Neural cell (in vitro differentiated cells): ENCODE measurements around the gene STKLD1. TPM values are rescaled to one million over a fixed set of nuclear protein-coding genes. Genes with fewer than 3 reads are reported as not detected.

ENCODE experiments used
- H2AFZ ChIP-seq: fragments of 200-600, 300-800 bp; sonication (generic), shearing (Covaris generic); 2 replicates; pipeline ENCODE4 v1.6.0; 2014; ENCODE audit warnings: low read depth, mild to moderate bottlenecking, antibody characterized with exemption, low read length, moderate library complexity
- H3F3A ChIP-seq: fragments of 200-600 bp; shearing (Covaris generic); 2 replicates; pipeline ENCODE4 v1.6.1; 2016; ENCODE audit warnings: mild to moderate bottlenecking, moderate library complexity, mixed read lengths, antibody characterized with exemption, low read length; ENCODE audit not compliant: insufficient read depth, poor library complexity, severe bottlenecking
- H3K27ac ChIP-seq: fragments of 200-600, 300-800 bp; sonication (generic), shearing (Covaris generic); 2 replicates; pipeline ENCODE4 v1.5.1; 2014; ENCODE audit warnings: mild to moderate bottlenecking, low read length, moderate library complexity
- H3K27me3 ChIP-seq: fragments of 300-800, 200-600 bp; sonication (generic), shearing (Covaris generic); 2 replicates; pipeline ENCODE4 v1.6.0; 2014; ENCODE audit warnings: mild to moderate bottlenecking, low read depth, low read length, moderate library complexity; ENCODE audit not compliant: insufficient read depth
- H3K36me3 ChIP-seq: fragments of 300-800, 200-600 bp; sonication (generic), shearing (Covaris generic); 2 replicates; pipeline ENCODE4 v1.5.1; 2014; ENCODE audit warnings: mild to moderate bottlenecking, antibody characterized with exemption, low read length, moderate library complexity; ENCODE audit not compliant: insufficient read depth
- H3K4me2 ChIP-seq: fragments of 300-800, 200-600 bp; sonication (generic), shearing (Covaris generic); 2 replicates; pipeline ENCODE4 v1.6.0; 2014; ENCODE audit warnings: mild to moderate bottlenecking, low read length
- H3K4me3 ChIP-seq: fragments of 300-800, 200-600 bp; sonication (generic), shearing (Covaris generic); 2 replicates; pipeline ENCODE4 v1.5.1; 2014; ENCODE audit warnings: mild to moderate bottlenecking, low read length, moderate library complexity
- H3K79me2 ChIP-seq: fragments of 200-600 bp; shearing (Covaris generic); replicated peaks from 2 replicates; pipeline ENCODE4 v1.6.0; 2014; ENCODE audit warnings: mild to moderate bottlenecking, low read length, moderate library complexity; ENCODE audit not compliant: insufficient read depth
- H3K9ac ChIP-seq: fragments of 300-800, 200-600 bp; sonication (generic), shearing (Covaris generic); 2 replicates; pipeline ENCODE4 v1.6.1; 2016; ENCODE audit warnings: mild to moderate bottlenecking, low read length, mixed read lengths
- H3K9me2 ChIP-seq: fragments of 200-600 bp; shearing (Covaris generic); 2 replicates; pipeline ENCODE4 v1.6.1; 2016; ENCODE audit warnings: mild to moderate bottlenecking, low read length, mixed read lengths; ENCODE audit not compliant: insufficient read depth
- H3K9me3 ChIP-seq: fragments of 200-600, 300-800 bp; sonication (generic), shearing (Covaris generic); 2 replicates; pipeline ENCODE4 v1.6.1; 2016; ENCODE audit warnings: mild to moderate bottlenecking, mixed run types, low read length, moderate library complexity, mixed read lengths
- H4K20me1 ChIP-seq: fragments of 200-600 bp; shearing (Covaris generic); 2 replicates; pipeline ENCODE4 v1.6.1; 2016; ENCODE audit warnings: mild to moderate bottlenecking, mixed run types; ENCODE audit not compliant: insufficient read depth
- CTCF ChIP-seq: fragments of 450-650 bp; IDR thresholded peaks from 2 replicates; pipeline ENCODE4 v1.5.1; 2014; ENCODE audit warnings: antibody characterized with exemption, mild to moderate bottlenecking, moderate library complexity; ENCODE audit not compliant: poor library complexity, severe bottlenecking
- EP300 ChIP-seq: fragments of 450-650 bp; conservative IDR thresholded peaks from 2 replicates; pipeline ENCODE4 v1.6.1; 2014; ENCODE audit warnings: antibody characterized with exemption, mild to moderate bottlenecking, moderate library complexity; ENCODE audit not compliant: poor library complexity, severe bottlenecking
- EZH2 ChIP-seq: fragments of 200-600, 300-800 bp; shearing (Covaris generic), sonication (generic); IDR thresholded peaks from 2 replicates; pipeline ENCODE4 v1.6.1; 2014; ENCODE audit warnings: antibody characterized with exemption, low read length, borderline replicate concordance, mild to moderate bottlenecking; ENCODE audit not compliant: insufficient read depth, poor library complexity, severe bottlenecking
- MXI1 ChIP-seq: fragments of 450-650 bp; conservative IDR thresholded peaks from 2 replicates; pipeline ENCODE4 v1.6.1; 2014; ENCODE audit warnings: antibody characterized with exemption, mild to moderate bottlenecking; ENCODE audit not compliant: poor library complexity, severe bottlenecking
- POLR2AphosphoS5 ChIP-seq: IDR thresholded peaks from 2 replicates; pipeline ENCODE4 v1.6.1; 2012
- RAD21 ChIP-seq: fragments of 450-650 bp; conservative IDR thresholded peaks from 2 replicates; pipeline ENCODE4 v1.6.1; 2014; ENCODE audit warnings: antibody characterized with exemption, mild to moderate bottlenecking, moderate library complexity
- REST ChIP-seq: IDR thresholded peaks from 2 replicates; pipeline ENCODE4 v1.6.1; 2012; ENCODE audit warnings: borderline replicate concordance
- SMC3 ChIP-seq: fragments of 450-650 bp; conservative IDR thresholded peaks from 2 replicates; pipeline ENCODE4 v1.6.1; 2014; ENCODE audit warnings: antibody characterized with exemption, mild to moderate bottlenecking, moderate library complexity; ENCODE audit not compliant: poor library complexity
- TAF1 ChIP-seq: IDR thresholded peaks from 2 replicates; pipeline ENCODE4 v1.6.1; 2012; ENCODE audit warnings: low read depth
- polyA plus RNA-seq: library from polyadenylated mRNA; depleted of rRNA; stranded (reverse); fragments of >200 nt; gene quantifications from 2 replicates; pipeline ENCODE4 v1.2.3, GENCODE V29; 2014

Gene STKLD1
- polyA plus RNA-seq, 1 donor from 2014 or later = 1.1 TPM

- no peak for TF ChIP-seq SMC3
- TF ChIP-seq REST = no peak
- TF ChIP-seq MXI1 = no peak
- no peak for TF ChIP-seq CTCF
- TF ChIP-seq RAD21 = no peak
- Histone ChIP-seq H3K9me3 (no peaks in the 10 kb centered on the region), H3K9me2 (no peaks in the 10 kb centered on the region), H3K4me3 (no peak overlapping the region), H3F3A (no peaks in the 10 kb centered on the region), H2AFZ (no peak overlapping the region), H3K36me3 (no peaks in the 10 kb centered on the region), H3K9ac (no peak overlapping the region), H3K4me2 (no peak overlapping the region), H3K27ac (no peak overlapping the region), H3K79me2 (no peaks in the 10 kb centered on the region), H3K27me3 (no peaks in the 10 kb centered on the region), H4K20me1 (no peaks in the 10 kb centered on the region)
These were observed 64.7 kb downstream of the STKLD1 start for GRCh38 chr9:133440874-133441273.

- H3K36me3 ChIP-seq = no peaks in the 10 kb centered on the region
- TF ChIP-seq EZH2 = no peak
- no peak for TF ChIP-seq EP300
- TF ChIP-seq CTCF = no peak
- no peak for TF ChIP-seq MXI1
- no peak for TF ChIP-seq TAF1
- TF ChIP-seq REST = no peak
- TF ChIP-seq SMC3 = no peak
- TF ChIP-seq POLR2AphosphoS5 = no peak
- TF ChIP-seq RAD21 = no peak
- no peak overlapping the region for H3K4me2 ChIP-seq
- H3K9me2 ChIP-seq = no peaks in the 10 kb centered on the region
- H4K20me1 ChIP-seq = no peaks in the 10 kb centered on the region
- no peaks in the 10 kb centered on the region for H3K27me3 ChIP-seq
- no peak overlapping the region for H3K4me3 ChIP-seq
- H3F3A ChIP-seq = no peaks in the 10 kb centered on the region
- no peaks in the 10 kb centered on the region for H3K79me2 ChIP-seq
- H3K27ac ChIP-seq = no peak overlapping the region
- no peaks in the 10 kb centered on the region for H3K9me3 ChIP-seq
- no peak overlapping the region for H3K9ac ChIP-seq
- H2AFZ ChIP-seq = no peak overlapping the region
These were observed 65.4 kb downstream of the STKLD1 start for GRCh38 chr9:133441571-133441970.
